CD14-positive monocyte (primary cell): Measurements from ENCODE around the gene TMX4. TPM values are rescaled to one million over a fixed set of nuclear protein-coding genes. Genes with fewer than 3 reads are reported as not detected.

Source experiments
- DNase-seq, 3 donors: peaks; one replicate each; pipeline ENCODE4 v3.0.0-alpha.2; 2011 to 2022
- H2AFZ ChIP-seq: 2 replicates; pipeline ENCODE4 v1.6.0; 2012; ENCODE audit warnings: mild to moderate bottlenecking, low read depth, low read length, inconsistent platforms; ENCODE audit not compliant: insufficient read depth, poor library complexity, severe bottlenecking
- H3K27ac ChIP-seq, 2 donors: 1 replicate in 1 of 2; 2 replicates in 1 of 2; pipeline ENCODE4 v1.5.1; 2012 to 2013; ENCODE audit warnings: low read length in 2 of 2, control low read depth in 1 of 2, inconsistent platforms in 1 of 2, low read depth in 1 of 2, mild to moderate bottlenecking in 1 of 2
- H3K27me3 ChIP-seq, 2 donors: one replicate each; pipeline versions ENCODE4 v1.6.0 to v1.6.1; 2011 to 2013; ENCODE audit warnings: low read length in 2 of 2; ENCODE audit not compliant: control insufficient read depth in 2 of 2, insufficient read depth in 2 of 2
- H3K36me3 ChIP-seq, 2 donors: replicated peaks in 1 of 2; 1 replicate in 1 of 2; 2 replicates in 1 of 2; pipeline versions ENCODE4 v1.5.1 to v1.6.1; 2012 to 2013; ENCODE audit warnings: low read length in 2 of 2, control low read depth in 1 of 2, inconsistent platforms in 1 of 2, mild to moderate bottlenecking in 1 of 2; ENCODE audit not compliant: insufficient read depth in 2 of 2, control insufficient read depth in 1 of 2
- H3K4me1 ChIP-seq, 2 donors: 1 replicate in 1 of 2; 2 replicates in 1 of 2; pipeline versions ENCODE4 v1.5.1 to v1.6.1; 2012 to 2013; ENCODE audit warnings: low read length in 2 of 2, control low read depth in 1 of 2, inconsistent platforms in 1 of 2, mild to moderate bottlenecking in 1 of 2, moderate library complexity in 1 of 2; ENCODE audit not compliant: insufficient read depth in 2 of 2, control insufficient read depth in 1 of 2
- H3K4me2 ChIP-seq: replicated peaks from 2 replicates; pipeline ENCODE3; 2012; ENCODE audit warnings: low read length, moderate library complexity, mild to moderate bottlenecking; ENCODE audit not compliant: poor library complexity, severe bottlenecking; ENCODE audit errors: extremely low read depth
- H3K4me3 ChIP-seq, 3 experiments: fragments of 200-600 bp in 1 of 3; sonication (generic) in 1 of 3; replicated peaks in 1 of 3; 1 replicate in 2 of 3; 2 replicates in 1 of 3; pipeline ENCODE4 v1.5.1; 2011 to 2013; ENCODE audit warnings: low read length in 3 of 3, mild to moderate bottlenecking in 3 of 3, control low read depth in 2 of 3, low read depth in 2 of 3, inconsistent platforms in 1 of 3, moderate library complexity in 1 of 3
- H3K79me2 ChIP-seq: 2 replicates; pipeline ENCODE4 v1.6.0; 2012; ENCODE audit warnings: mild to moderate bottlenecking, control low read depth, inconsistent platforms, low read length, moderate library complexity; ENCODE audit not compliant: insufficient read depth
- H3K9ac ChIP-seq: 2 replicates; pipeline ENCODE4 v1.6.0; 2017; ENCODE audit warnings: low read length, mild to moderate bottlenecking; ENCODE audit not compliant: insufficient read depth, poor library complexity, severe bottlenecking
- H3K9me3 ChIP-seq, 2 donors: replicated peaks in 1 of 2; 1 replicate in 1 of 2; 2 replicates in 1 of 2; pipeline versions ENCODE4 v1.5.1 to v1.6.1; 2012 to 2013; ENCODE audit warnings: low read length in 2 of 2, control low read depth in 1 of 2; ENCODE audit not compliant: control insufficient read depth in 1 of 2, insufficient read depth in 1 of 2
- H4K20me1 ChIP-seq: 2 replicates; pipeline ENCODE4 v1.6.0; 2012; ENCODE audit warnings: mild to moderate bottlenecking, low read length, control low read depth, moderate library complexity; ENCODE audit not compliant: insufficient read depth
- H3K27ac Mint-ChIP-seq, 7 donors: one replicate each; pipeline ENCODE4 v1.8.0; 2020; ENCODE audit warnings: mild to moderate bottlenecking in 7 of 7, mixed read lengths in 7 of 7, moderate library complexity in 6 of 7, inconsistent platforms in 2 of 7
- H3K27me3 Mint-ChIP-seq, 3 donors: one replicate each; pipeline ENCODE4 v1.8.0; 2021 to 2022; ENCODE audit warnings: low read depth in 3 of 3, mild to moderate bottlenecking in 3 of 3, mixed read lengths in 3 of 3, moderate library complexity in 3 of 3, inconsistent platforms in 1 of 3
- H3K36me3 Mint-ChIP-seq, 2 donors: one replicate each; pipeline ENCODE4 v1.8.0; 2020; ENCODE audit warnings: mixed read lengths in 2 of 2, inconsistent platforms in 1 of 2, mild to moderate bottlenecking in 1 of 2
- H3K4me1 Mint-ChIP-seq: one replicate; pipeline ENCODE4 v1.8.0; 2020; ENCODE audit warnings: mild to moderate bottlenecking, mixed read lengths
- H3K4me3 Mint-ChIP-seq, 2 donors: one replicate each; pipeline ENCODE4 v1.8.0; 2020; ENCODE audit warnings: mild to moderate bottlenecking in 2 of 2, mixed read lengths in 2 of 2, moderate library complexity in 1 of 2
- H3K9me3 Mint-ChIP-seq, 7 donors: one replicate each; pipeline ENCODE4 v1.8.0; 2020 to 2022; ENCODE audit warnings: mixed read lengths in 7 of 7, mild to moderate bottlenecking in 6 of 7, moderate library complexity in 6 of 7, inconsistent platforms in 2 of 7
- WGBS: methylation state at CpG from one replicate; pipeline ENCODE4 v1.1.5; 2013; ENCODE audit warnings: missing lambda C conversion rate; ENCODE audit not compliant: insufficient coverage; 5-methylcytosine and 5-hydroxymethylcytosine counted together
- intact Hi-C, 2 donors: fragments of 100-400 bp; cut with micrococcal nuclease; formaldehyde crosslinking; loops; one replicate each; pipeline versions ENCODE4 v1.15.0 to v1.15.1; 2023
- polyA plus RNA-seq, 3 donors: library from polyadenylated mRNA; depleted of rRNA in 1 of 3; unstranded in 2 of 3; stranded (reverse) in 1 of 3; fragments of 300-500 nt in 2 of 3; fragments of >200 nt in 1 of 3; fragmentation: Illumina TruSeq in 2 of 3; gene quantifications; 1 replicate in 2 of 3; 2 replicates in 1 of 3; pipeline ENCODE4 v1.2.3, GENCODE V29; 2012 to 2021
- TF ChIP-seq, protein P1 (sequence below): fragments of 200-600 bp; IDR thresholded peaks from one replicate; pipeline ENCODE4 v1.8.0; 2022; ENCODE audit warnings: antibody characterized with exemption, mild to moderate bottlenecking

The TMX4 gene
- polyA plus RNA-seq, 3 donors: 12.1 to 67.9 (median 55.2) TPM

GRCh38 chr20:8060977-8061376 lies 41.4 kb upstream of the TMX4 start:
- Histone ChIP-seq H3K9ac (no peak overlapping the region), H3K9me3 (no peaks in the 10 kb centered on the region), H3K36me3 (no peaks in the 10 kb centered on the region), H4K20me1 (no peaks in the 10 kb centered on the region), H3K79me2 (no peaks in the 10 kb centered on the region), H2AFZ (no peak overlapping the region), H3K4me3 (no peak overlapping the region), H3K27me3 (no peaks in the 10 kb centered on the region), H3K27ac (no peak overlapping the region), H3K4me2 (no peak overlapping the region), H3K4me1 (no peaks in the 10 kb centered on the region)
- Mint-ChIP-seq H3K27ac (no peak overlapping the region), H3K36me3 (no peaks in the 10 kb centered on the region), H3K4me1 (peaks cover 2% of the 10 kb centered on the region), H3K27me3 (no peaks in the 10 kb centered on the region), H3K4me3 (no peak overlapping the region), H3K9me3 (no peaks in the 10 kb centered on the region)
- TF ChIP-seq, protein P1, sequence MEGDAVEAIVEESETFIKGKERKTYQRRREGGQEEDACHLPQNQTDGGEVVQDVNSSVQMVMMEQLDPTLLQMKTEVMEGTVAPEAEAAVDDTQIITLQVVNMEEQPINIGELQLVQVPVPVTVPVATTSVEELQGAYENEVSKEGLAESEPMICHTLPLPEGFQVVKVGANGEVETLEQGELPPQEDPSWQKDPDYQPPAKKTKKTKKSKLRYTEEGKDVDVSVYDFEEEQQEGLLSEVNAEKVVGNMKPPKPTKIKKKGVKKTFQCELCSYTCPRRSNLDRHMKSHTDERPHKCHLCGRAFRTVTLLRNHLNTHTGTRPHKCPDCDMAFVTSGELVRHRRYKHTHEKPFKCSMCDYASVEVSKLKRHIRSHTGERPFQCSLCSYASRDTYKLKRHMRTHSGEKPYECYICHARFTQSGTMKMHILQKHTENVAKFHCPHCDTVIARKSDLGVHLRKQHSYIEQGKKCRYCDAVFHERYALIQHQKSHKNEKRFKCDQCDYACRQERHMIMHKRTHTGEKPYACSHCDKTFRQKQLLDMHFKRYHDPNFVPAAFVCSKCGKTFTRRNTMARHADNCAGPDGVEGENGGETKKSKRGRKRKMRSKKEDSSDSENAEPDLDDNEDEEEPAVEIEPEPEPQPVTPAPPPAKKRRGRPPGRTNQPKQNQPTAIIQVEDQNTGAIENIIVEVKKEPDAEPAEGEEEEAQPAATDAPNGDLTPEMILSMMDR: no peak
- no peak for DNase-seq
- intact Hi-C loops: no loop called here

GRCh38 chr20:8057871-8058270 lies 38.3 kb upstream of the TMX4 start:
- H3K27me3 Mint-ChIP-seq: no peaks in the 10 kb centered on the region
- intact Hi-C loops: no loop called here
- H3K9me3 Mint-ChIP-seq: peaks cover 0 to 3% (median 0%) of the 10 kb centered on the region in 7 donors
- Histone ChIP-seq H3K27me3 (no peaks in the 10 kb centered on the region), H4K20me1 (no peaks in the 10 kb centered on the region), H3K9ac (no peak overlapping the region), H3K36me3 (no peaks in the 10 kb centered on the region), H3K27ac (no peak overlapping the region), H3K9me3 (no peaks in the 10 kb centered on the region), H3K79me2 (no peaks in the 10 kb centered on the region), H2AFZ (no peak overlapping the region), H3K4me2 (no peak overlapping the region), H3K4me1 (no peaks in the 10 kb centered on the region), H3K4me3 (no peak overlapping the region)
- H3K36me3 Mint-ChIP-seq: no peaks in the 10 kb centered on the region
- H3K27ac Mint-ChIP-seq: no peak overlapping the region
- 7% methylated on average over 2 of the region's 3 CpGs for WGBS
- peaks cover 2% of the 10 kb centered on the region for H3K4me1 Mint-ChIP-seq
- H3K4me3 Mint-ChIP-seq: no peak overlapping the region
- TF ChIP-seq, protein P1: no peak
- DNase-seq: no peak
